GM21515 (cell line): ENCODE measurements around the gene MAP7.
"Not testable (repeated sequence)": the region's sequence is repeated elsewhere in the genome, so short reads cannot be mapped to it uniquely, and the experiment has no call there.

ENCODE experiments used
- ATAC-seq: cut with Tn5 transposase; IDR thresholded peaks from one replicate; pipeline ENCODE4 v1.9.1; 2021; ENCODE audit not compliant: unreplicated experiment

Gene MAP7

GRCh38 chr6:136510299-136510698, 39.9 kb downstream of the MAP7 start:
- ATAC-seq, result no peak

DNA sequence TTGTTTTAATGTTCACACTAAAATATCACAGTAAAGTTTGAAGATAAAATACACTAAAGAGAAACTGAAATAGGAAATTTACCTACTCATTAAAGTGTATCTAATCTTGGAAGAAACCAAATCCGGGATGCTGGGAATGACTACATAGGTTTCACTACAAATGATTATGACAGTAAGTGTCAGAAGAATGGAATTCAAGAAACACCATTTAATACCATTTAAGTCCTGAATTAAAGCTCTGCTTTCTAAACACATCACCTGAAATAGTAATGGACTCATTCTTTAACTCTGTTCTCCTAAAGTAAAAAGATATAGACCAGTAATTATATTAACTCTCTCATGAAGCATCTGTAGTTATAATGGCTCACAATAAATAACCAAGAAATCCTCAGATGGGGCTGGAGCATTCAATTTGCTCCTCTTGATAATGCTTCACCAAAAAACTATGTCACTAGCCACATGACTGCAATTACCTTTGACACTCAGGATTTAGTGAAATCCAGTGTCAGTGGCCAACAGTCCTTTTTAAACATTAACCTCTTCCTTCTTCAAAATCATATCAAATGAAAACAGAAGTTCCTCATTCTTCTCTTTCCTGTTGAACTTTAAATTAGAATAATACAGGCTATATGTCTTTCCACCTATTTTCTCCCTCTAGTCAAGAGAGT, 41.4 kb downstream of the MAP7 start:
- no peak for ATAC-seq

DNA sequence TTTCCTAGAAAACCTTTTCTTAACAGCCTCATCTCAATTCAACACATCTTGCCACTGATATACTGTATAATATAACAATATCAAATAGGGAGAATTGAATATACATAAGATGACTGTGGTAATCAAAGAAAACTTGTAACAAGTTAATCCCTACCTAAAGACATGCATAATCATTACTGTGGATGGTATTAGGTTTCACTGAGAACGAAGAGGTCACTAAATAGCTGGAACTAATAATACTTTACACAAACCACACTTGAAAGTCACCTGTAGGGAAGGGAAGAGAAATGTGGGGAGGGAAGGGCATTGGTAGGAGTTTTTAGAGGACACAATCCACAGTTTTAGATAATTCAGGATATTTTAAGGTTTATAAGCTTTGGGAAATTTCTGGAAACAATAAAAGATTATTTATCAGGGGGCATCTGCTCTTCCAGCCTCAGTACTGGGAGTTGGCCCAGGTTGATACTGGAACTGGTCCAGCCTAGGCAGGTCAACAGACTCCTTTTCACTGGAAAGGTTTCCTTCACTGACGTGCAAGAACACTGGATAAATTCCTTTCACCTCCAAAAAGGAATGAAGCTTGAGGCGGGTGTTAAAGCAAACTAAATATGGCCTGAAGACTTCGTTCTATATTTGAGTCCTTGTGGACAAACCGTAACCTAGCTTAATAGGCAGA, 44.0 kb downstream of the MAP7 start:
- no peak for ATAC-seq

GRCh38 chr6:136503303-136504029, 46.8 kb downstream of the MAP7 start:
- ATAC-seq, result no peak

DNA sequence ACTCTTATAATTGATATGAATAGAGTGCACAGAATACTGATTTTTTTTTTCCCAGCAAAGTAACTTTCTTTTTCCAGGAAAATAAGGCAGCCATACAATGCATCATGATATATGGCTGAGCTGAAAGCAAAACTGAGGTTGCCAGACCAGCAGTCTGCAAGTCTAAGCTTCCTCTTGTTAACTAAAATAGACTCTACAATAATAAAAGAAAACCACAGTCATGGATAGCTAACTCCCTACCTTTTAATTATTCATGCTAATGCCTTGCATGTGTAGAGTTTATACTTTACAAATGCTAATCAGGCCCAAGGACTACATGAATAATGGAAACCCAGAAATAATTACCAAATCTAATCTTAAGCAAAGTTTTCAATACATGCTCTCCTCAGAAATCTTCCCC, 47.4 kb downstream of the MAP7 start:
- no peak for ATAC-seq

- ATAC-seq, result no peak
These were observed 48.7 kb downstream of the MAP7 start for GRCh38 chr6:136501514-136501913.

DNA sequence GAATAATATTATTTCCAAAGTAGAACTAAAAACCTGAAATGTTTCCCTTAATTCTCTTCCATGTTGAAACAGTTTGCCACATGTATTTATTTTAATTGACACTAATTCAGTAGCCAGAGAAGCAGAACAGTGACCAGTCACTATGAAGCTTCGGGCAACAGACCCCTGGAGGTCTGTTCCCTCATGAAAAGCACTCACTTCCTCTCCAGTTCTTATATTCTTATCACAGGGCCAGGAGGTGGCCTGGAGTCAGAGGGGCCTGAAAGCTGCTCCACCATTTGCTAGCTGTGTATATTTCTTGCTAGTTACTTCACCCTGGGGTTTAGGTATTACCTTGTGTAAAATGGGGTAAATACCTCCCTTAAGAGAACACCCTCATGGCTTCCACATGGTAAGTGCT, 49.1 kb downstream of the MAP7 start:
- ATAC-seq, result no peak

GRCh38 chr6:136500414-136500813, 49.8 kb downstream of the MAP7 start:
- no peak for ATAC-seq

DNA sequence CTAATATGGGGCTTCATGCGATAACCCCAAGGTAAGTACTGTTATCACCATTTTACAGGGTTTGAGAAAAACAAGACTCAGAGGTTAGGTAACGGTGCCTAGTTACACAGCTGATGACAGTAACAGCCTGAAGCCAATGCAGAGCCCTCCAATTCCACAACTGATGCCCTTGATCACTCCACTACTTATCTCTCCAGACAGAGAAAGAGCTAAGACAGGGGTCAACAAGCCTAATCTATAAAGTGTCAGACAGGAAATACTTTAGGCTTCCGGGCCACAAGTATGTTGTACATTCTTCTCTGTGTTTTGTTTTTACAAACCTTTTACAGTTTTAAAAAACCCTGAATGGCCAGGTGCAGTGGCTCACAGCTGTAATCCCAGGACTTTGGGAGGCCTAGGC, 50.9 kb downstream of the MAP7 start:
- no peak for ATAC-seq

DNA sequence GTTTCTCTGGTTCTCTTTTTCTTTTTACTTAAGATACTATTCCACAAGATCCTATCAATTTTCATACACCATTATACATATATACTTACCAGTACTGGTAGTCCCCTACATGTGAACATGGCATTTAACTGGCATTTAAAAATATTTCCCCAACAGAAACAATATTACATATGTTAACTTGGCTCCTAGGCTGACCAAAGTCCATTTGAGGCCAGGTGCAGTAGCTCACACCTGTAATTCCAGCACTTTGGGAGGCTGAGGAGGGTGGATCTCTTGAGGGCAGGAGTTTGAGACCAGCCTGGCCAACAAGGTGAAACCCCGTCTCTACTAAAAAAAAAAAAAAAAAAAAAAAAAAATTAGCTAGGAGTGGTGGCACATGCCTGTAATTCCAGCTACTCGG, 53.8 kb downstream of the MAP7 start:
- ATAC-seq, result not testable (repeated sequence)

DNA sequence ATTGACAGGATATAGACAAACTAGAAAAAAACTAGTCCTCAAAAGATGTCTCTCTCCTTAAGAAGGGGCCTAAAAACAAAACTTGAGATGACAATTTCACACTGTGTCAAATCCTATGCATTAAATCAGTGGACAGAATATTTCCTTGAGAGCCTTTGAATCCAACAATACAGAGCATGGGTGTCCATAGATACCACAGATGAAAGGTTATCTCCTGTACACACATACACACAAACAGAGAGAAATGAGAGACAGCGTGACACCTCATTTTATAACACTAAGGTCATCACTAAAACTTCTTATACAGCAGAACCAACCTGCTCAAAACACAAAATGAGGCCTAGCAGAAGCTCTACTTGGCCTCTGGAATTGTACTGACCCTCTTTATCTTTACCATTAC, 55.5 kb downstream of the MAP7 start:
- ATAC-seq, result no peak

DNA sequence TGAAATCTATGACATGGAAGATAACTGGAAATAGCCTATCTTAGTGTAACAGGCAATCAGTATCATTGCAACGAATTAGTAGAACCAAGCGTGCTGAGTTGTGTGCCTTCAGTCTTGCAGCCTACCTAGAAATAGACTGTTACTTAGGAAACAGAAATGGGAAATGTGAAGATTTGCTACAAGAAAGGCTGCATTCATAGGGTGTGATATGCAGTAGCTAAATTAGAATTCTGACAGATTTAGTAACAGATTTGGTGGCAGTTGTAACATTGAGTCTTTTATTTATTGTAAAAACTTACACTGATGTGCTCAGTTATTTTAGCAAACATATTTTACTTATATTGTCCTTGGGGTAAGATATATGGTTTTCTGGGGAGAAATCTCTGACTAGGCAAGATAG, 56.2 kb downstream of the MAP7 start:
- ATAC-seq, result no peak

- ATAC-seq, result no peak
These were observed 57.8 kb downstream of the MAP7 start for GRCh38 chr6:136492409-136492808.

DNA sequence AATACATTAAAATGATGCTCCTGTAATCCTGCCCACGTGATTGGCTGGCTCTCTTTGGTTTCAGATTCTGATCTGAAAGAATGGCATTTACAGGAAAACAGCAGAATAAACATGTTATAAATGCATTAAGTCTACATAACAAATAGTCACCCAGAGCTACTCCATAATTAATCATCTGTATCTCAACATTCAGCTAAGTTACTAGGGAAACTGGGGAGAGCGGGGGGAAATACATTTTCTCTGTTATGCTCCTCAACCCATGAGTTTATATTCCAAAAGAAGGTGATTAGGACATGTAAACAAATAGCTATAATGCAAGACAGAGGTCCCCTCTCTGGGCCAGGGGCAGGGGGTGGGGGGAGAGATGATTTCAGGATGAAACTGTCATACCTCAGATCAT, 58.5 kb downstream of the MAP7 start:
- no peak for ATAC-seq

GRCh38 chr6:136491251-136491650, 59.0 kb downstream of the MAP7 start:
- no peak for ATAC-seq

DNA sequence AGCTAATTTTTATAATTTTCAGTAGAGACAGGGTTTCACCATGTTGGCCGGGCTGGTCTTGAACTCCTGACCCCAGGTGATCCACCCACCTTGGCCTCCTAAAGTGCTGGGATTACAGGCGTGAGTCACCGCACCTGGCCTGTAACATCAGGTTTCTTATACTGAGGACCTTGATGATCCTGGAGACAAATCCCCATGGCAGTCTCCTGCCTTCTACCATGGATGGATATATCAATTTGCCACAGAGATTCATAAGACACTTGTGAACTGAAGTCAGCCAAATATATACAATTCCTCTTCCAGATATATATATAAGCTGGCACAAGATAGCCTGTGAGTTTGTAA, 60.6 kb downstream of the MAP7 start:
- ATAC-seq, result not testable (repeated sequence)

- no peak for ATAC-seq
These were observed 62.3 kb downstream of the MAP7 start for GRCh38 chr6:136487759-136488425.

DNA sequence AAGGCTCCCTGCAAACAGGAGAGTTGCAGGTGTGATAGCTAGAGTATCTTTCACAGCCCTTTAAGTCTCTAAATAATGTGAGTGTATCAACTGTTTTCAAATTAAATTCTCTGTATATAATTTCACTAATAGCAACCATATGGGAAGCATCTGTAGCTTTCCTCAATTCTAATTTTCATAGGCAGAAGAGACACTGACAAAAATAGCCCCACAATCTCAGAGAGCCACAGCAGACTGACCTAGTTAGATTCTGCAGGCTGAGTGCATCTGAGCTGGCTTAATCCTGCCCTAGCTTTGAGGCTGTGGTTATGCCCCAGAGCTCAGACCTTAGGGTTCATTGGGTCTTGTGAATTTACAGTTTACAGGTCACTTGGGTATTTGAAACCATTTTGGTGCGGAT, 63.9 kb downstream of the MAP7 start:
- ATAC-seq, result no peak

- no peak for ATAC-seq
These were observed 66.3 kb downstream of the MAP7 start for GRCh38 chr6:136483906-136484305.

DNA sequence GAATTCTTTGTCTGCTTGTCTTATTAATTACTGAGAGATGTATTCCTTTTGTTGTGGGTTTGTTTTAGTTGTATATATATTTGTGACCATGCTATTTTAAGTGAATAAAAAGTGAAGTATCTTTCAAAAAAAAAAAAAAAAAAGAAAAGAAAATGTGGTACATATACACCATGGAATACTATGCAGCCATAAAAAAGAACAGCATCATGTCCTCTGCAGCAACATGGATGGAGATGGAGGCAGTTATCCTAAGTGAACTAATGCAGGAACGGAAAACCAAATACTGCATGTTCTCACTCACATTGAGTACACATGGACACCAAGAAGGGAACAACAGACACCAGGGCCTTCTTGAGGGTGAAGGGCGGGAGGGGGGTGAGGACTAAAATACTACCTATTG, 67.2 kb downstream of the MAP7 start:
- ATAC-seq, result not testable (repeated sequence)

DNA sequence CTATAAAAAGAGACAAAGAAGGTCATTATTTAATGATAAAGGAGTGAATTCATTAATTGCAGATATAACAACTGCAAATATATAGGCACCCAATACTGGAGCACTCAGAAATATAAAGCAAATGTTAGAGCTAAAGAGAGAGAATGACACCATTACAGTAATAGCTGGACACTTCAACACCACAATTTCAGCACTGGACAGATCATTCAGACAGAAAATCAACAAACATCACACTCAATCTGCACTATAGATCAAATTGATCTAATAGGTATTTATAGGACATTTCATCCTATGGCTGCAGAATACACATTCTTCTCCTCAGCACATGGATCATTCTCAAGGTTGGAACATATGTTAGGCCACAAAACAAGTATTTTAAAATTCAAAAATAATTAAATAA, 72.7 kb downstream of the MAP7 start:
- ATAC-seq, result no peak

GRCh38 chr6:136475686-136476085, 74.5 kb downstream of the MAP7 start:
- ATAC-seq, result no peak
